Fibroblast of pulmonary artery (primary cell): ENCODE results near the gene MAB21L4.

ENCODE experiments used
- DNase-seq: peaks from one replicate; pipeline ENCODE4 v3.0.0-alpha.2; 2010; ENCODE audit warnings: low read depth
- H3K4me3 ChIP-seq: replicated peaks from 2 replicates; pipeline ENCODE4 v1.5.1; 2011; ENCODE audit warnings: low read depth, mild to moderate bottlenecking, control low read depth, low read length, moderate library complexity
- CTCF ChIP-seq: IDR thresholded peaks from 2 replicates; pipeline ENCODE4 v1.5.1; 2011; ENCODE audit warnings: mild to moderate bottlenecking, control low read depth, low read length, inconsistent platforms; ENCODE audit errors: missing control alignments

The MAB21L4 gene

GRCh38 chr2:240879105-240879504 lies 16.9 kb downstream of the MAB21L4 start:
- H3K4me3 ChIP-seq = no peak overlapping the region
- TF ChIP-seq CTCF = no peak
- no peak for DNase-seq

GRCh38 chr2:240878341-240878936 lies 17.5 kb downstream of the MAB21L4 start:
- no peak for DNase-seq
- no peak for TF ChIP-seq CTCF

GRCh38 chr2:240877460-240878340 lies 18.3 kb downstream of the MAB21L4 start:
- no peak overlapping the region for H3K4me3 ChIP-seq
- no peak for DNase-seq
- TF ChIP-seq CTCF = no peak

More at GRCh38 chr2:240878341-240878936, 17.5 kb downstream of the MAB21L4 start:
- H3K4me3 ChIP-seq = no peak overlapping the region

GRCh38 chr2:240876475-240877251 lies 19.3 kb downstream of the MAB21L4 start:
- no peak for TF ChIP-seq CTCF
- DNase-seq = no peak
- no peak overlapping the region for H3K4me3 ChIP-seq

- no peak for TF ChIP-seq CTCF
- no peak overlapping the region for H3K4me3 ChIP-seq
- DNase-seq = no peak
These were observed 19.9 kb downstream of the MAB21L4 start for GRCh38 chr2:240876035-240876474.

GRCh38 chr2:240875228-240876034 lies 20.5 kb downstream of the MAB21L4 start:
- no peak for DNase-seq
- no peak for TF ChIP-seq CTCF
- H3K4me3 ChIP-seq = no peak overlapping the region
